ENCODE results near the gene CTDP1.

DNA sequence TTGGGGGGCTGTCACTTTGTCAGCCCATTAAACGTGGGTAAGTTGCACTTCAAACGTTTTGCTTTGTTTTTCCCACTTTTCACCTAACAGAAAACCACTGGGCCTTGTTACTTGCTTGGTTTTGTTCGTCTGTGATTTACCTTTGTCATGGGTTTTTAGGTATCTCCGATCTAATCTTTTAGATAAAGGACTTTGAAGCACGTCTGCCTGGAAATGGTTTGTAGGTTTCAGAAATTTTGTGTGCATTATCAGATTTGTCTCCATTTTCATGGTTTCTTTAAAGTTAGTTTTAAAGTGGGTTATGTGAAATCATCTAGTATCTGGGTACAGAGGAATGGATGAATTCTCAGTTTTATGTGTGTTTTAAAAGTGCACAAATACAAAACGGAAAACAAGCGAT lies 6.4 kb downstream of the CTDP1 start:
- TF ChIP-seq, protein P1, sequence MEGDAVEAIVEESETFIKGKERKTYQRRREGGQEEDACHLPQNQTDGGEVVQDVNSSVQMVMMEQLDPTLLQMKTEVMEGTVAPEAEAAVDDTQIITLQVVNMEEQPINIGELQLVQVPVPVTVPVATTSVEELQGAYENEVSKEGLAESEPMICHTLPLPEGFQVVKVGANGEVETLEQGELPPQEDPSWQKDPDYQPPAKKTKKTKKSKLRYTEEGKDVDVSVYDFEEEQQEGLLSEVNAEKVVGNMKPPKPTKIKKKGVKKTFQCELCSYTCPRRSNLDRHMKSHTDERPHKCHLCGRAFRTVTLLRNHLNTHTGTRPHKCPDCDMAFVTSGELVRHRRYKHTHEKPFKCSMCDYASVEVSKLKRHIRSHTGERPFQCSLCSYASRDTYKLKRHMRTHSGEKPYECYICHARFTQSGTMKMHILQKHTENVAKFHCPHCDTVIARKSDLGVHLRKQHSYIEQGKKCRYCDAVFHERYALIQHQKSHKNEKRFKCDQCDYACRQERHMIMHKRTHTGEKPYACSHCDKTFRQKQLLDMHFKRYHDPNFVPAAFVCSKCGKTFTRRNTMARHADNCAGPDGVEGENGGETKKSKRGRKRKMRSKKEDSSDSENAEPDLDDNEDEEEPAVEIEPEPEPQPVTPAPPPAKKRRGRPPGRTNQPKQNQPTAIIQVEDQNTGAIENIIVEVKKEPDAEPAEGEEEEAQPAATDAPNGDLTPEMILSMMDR (IDR thresholded peaks at IDR 0.05) = no peak
- no peak for TF ChIP-seq POLR2A (IDR thresholded peaks at IDR 0.05)
- no peak for TF ChIP-seq POLR2AphosphoS5 (IDR thresholded peaks at IDR 0.05)
- TF ChIP-seq EP300 (IDR thresholded peaks at IDR 0.05) = no peak

Measured in suprapubic skin (tissue), 4 donors.